GM12873 (cell line): Measurements from ENCODE around the gene FOCAD.

ENCODE experiments used
- TF ChIP-seq, protein P1 (sequence below): IDR thresholded peaks from 2 replicates; pipeline ENCODE4 v1.5.1; 2012; ENCODE audit warnings: low read depth, mild to moderate bottlenecking, moderate library complexity, low read length, control low read depth; ENCODE audit not compliant: insufficient read depth; ENCODE audit errors: missing control alignments

Gene FOCAD

DNA sequence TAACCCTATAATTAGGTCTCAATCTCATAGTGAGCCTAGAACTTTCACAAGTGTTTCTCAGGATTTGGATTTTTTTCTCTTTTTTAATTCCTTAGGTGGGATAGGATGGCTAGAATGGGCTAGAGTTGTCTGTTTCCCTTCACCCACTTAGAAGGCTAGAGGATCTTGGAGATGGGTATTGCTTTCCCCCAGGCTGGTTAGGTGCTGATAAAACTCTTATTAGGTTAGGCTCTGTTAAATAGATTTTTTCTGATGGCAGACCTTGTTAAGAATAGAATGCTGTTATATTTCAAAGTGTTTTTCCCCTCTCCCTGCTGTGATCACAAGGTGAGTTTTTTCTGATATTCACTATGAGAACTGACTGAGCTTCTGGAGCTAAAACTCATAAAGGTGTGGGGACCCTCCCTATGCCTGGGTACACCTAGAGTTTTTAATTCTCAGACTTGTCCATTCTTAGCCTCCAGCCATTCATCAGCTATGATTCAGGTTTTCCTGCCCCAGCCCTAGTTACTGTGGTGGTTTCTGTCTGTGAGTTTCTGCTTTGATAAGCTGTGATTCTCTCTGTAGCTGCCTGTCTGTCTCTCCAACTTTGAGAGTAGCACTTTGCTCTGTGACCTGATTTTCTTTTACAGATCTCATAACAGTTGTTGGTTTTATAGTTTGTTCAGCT is 215.0 kb downstream of the FOCAD start:
- TF ChIP-seq, protein P1, sequence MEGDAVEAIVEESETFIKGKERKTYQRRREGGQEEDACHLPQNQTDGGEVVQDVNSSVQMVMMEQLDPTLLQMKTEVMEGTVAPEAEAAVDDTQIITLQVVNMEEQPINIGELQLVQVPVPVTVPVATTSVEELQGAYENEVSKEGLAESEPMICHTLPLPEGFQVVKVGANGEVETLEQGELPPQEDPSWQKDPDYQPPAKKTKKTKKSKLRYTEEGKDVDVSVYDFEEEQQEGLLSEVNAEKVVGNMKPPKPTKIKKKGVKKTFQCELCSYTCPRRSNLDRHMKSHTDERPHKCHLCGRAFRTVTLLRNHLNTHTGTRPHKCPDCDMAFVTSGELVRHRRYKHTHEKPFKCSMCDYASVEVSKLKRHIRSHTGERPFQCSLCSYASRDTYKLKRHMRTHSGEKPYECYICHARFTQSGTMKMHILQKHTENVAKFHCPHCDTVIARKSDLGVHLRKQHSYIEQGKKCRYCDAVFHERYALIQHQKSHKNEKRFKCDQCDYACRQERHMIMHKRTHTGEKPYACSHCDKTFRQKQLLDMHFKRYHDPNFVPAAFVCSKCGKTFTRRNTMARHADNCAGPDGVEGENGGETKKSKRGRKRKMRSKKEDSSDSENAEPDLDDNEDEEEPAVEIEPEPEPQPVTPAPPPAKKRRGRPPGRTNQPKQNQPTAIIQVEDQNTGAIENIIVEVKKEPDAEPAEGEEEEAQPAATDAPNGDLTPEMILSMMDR, result no peak

DNA sequence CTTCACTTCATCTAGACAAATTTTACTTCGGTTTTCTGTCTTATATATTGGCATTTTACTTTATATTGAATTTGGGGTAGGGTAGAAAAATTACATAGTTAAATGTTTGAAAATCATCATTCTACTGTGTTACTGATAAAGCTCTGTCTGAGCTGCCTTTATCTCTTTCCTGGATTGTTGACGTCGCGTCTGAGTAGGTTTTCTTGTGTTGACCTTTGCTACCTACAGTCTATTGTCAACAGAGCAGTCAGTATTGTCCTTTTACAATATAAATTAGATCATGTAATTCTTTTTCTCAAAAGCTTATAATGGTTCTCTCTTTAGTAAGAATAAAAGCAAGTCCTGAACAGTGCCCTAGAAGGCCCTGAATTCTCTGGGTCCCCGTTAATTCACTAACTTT is 219.2 kb downstream of the FOCAD start:
- TF ChIP-seq, protein P1, result no peak

DNA sequence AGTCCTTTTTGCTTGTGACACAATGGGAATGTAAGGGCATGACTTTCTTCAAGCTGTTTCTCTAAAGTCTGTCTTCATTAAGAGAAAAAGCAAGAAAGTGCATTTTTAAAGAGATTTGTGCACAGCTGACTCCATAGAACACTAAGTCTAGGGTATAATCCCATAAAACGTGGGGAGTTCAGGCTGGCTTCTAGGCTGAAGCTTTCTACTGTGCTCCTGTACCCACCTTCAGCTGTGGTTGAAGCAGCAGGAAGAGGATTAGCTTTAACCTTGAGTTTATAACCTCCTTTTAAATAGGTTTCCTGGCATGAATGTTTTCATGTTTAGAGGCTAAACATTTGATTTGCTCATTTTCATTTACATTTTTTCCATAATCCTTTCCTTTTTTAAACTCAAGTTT is 220.9 kb downstream of the FOCAD start:
- TF ChIP-seq, protein P1, result no peak

DNA sequence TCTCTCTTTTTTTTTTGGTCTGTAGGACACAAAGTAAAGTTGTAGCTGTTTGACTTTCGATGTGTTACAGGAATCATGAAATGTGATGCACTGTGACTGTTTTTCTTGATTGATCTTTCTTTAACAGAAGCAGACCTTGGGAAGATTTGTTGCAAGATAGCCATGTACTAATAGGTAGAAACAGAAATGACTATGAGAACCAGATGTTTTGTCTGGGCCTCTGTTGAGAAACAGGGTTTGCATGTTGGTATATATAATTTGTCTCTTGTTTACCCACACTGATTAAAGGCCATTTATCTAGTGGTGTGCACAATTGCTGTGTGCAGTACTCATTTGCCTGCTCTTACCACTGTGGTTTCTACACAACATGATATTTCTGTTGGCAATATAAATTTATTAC is 222.3 kb downstream of the FOCAD start:
- TF ChIP-seq, protein P1, result no peak

DNA sequence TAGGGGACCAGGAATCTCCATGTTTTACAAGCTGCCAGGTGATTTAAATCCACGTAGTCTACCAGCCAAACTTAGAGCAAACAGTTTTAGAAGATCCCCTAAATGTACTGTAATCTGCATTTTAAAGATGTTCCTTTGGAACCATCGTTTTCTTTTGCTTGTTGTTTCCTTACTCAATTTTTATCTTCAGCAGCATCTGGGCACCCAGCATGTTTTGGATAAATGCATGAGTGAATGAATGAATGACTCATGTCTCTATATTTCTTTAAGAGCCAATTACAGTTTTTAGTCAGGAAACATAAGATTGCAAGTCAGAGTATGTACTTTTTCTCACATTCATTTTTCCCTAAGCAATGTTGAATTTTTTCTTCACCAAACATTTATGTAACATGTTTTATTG is 224.4 kb downstream of the FOCAD start:
- TF ChIP-seq, protein P1, result no peak

DNA sequence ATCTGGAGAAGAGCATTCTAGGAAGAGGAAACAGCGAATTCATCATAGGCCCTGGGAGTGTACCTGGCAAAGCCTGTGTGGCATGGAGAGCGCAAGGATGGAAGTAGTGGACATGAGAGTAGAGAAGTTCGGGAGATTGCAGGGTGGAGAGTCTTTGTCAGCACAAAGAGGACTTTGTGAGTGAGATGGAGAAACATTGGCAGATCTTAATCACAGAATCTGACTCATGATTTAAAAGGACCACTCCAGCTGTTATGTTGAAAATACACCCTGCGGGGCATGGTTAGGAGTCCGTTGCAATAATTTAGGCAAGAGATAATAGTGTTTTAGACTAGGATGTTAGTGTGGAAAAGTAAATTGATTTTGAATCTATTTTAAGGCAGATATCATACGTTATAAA is 230.5 kb downstream of the FOCAD start:
- TF ChIP-seq, protein P1, result no peak

DNA sequence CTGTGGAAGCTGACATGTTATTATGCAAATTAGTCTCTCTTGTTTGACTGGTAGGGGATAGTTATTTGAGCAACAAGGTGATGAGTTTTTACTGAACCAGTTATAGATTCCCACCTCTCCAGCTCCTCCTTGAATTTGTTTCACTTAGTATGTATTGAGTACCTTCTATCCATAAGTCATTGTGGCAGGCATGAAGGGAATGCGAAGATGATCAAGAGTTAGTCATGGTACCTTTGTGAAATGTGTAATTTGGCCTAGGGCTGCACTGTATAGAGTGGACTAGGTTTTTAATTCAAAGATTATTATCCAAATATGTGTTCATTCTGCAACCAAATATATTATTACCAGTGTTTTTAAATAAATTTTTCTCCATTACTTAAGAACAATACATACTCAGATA is 237.3 kb downstream of the FOCAD start:
- TF ChIP-seq, protein P1, result no peak
